Activated naive CD4-positive, alpha-beta T cell treated with anti-CD3 and anti-CD28 coated beads for 36 hours (primary cell): ENCODE results near the gene PDLIM5. TPM values are rescaled to one million over a fixed set of nuclear protein-coding genes. Genes with fewer than 3 reads are reported as not detected.

Source experiments
- CTCF ChIA-PET: fragments of 350-600 bp; sonication (Branson Sonifier 250); formaldehyde crosslinking; loops from one replicate; lab custom pipeline; 2021; ENCODE audit warnings: antibody characterized with exemption; lab: Charles Lee
- DNase-seq: peaks from one replicate; pipeline ENCODE4 v3.0.0-alpha.2; 2020
- H3K27ac Mint-ChIP-seq: one replicate; pipeline ENCODE4 v1.8.0; 2021; ENCODE audit warnings: mild to moderate bottlenecking, mixed read lengths
- H3K27me3 Mint-ChIP-seq: one replicate; pipeline ENCODE4 v1.8.0; 2021; ENCODE audit warnings: low read depth, mixed read lengths
- H3K36me3 Mint-ChIP-seq: one replicate; pipeline ENCODE4 v1.8.0; 2021; ENCODE audit warnings: low read depth, mixed read lengths
- H3K4me1 Mint-ChIP-seq: one replicate; pipeline ENCODE4 v1.8.0; 2021; ENCODE audit warnings: low read depth, mixed read lengths
- H3K4me3 Mint-ChIP-seq: one replicate; pipeline ENCODE4 v1.8.0; 2021; ENCODE audit warnings: mild to moderate bottlenecking, moderate library complexity, mixed read lengths
- H3K9me3 Mint-ChIP-seq: one replicate; pipeline ENCODE4 v1.8.0; 2021; ENCODE audit warnings: mixed read lengths
- intact Hi-C: fragments of 100-400 bp; cut with micrococcal nuclease; formaldehyde crosslinking; loops from one replicate; pipeline ENCODE4 v1.15.1; 2023
- total RNA-seq, 2 experiments: library from RNA; stranded (reverse); gene quantifications; one replicate each; pipeline ENCODE4 v1.2.3, GENCODE V29; 2021

PDLIM5 gene
- total RNA-seq, 2 experiments from 2014 or later, result 19.0 to 22.2 TPM

DNA sequence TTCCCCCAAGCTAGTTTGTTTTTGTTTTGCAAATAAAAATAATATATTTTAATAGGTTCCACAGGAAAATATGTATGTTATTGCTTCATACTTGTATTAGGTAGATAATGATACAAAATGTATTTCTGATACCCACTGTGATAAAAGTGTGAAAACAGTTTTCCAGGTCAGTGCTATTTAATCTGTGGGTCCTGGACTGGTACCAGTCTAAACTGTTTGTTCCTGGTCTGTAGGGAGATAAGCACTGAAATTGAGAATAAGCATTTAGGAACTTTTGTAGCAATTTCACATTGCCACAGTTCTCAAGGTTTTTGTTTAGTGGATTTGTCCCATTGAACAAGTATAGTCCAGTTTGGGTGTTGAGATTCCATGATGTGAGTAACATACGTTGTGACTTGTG lies 110.5 kb downstream of the PDLIM5 start:
- Mint-ChIP-seq H3K4me3 (no peak overlapping the region), H3K4me1 (no peaks in the 10 kb centered on the region), H3K27ac (no peak overlapping the region), H3K9me3 (no peaks in the 10 kb centered on the region), H3K27me3 (no peaks in the 10 kb centered on the region), H3K36me3 (peaks cover 1% of the 10 kb centered on the region)
- DNase-seq, result no peak
- CTCF ChIA-PET, result no interaction called here
- intact Hi-C loops, result no loop called here

DNA sequence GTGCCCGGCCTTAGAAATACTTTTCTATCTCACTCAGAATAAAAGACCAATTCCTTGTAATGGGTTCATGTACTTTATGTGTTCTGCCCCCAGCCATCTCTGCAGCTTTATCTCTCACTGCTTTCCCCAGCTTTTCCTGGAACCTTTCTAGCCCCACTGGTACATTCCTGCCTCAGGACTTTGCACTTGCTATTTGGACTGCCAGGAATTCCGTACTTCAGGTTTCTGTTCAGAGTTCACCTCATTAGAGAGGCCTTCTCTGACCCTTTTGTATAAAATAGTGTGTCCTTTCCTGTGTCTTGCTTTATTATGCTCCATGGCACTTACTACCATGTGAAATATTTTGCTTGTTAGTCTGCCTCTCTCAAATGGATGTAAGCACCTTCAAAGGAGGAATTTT lies 112.5 kb downstream of the PDLIM5 start:
- CTCF ChIA-PET, result no interaction called here
- no peaks in the 10 kb centered on the region for H3K27me3 Mint-ChIP-seq

DNA sequence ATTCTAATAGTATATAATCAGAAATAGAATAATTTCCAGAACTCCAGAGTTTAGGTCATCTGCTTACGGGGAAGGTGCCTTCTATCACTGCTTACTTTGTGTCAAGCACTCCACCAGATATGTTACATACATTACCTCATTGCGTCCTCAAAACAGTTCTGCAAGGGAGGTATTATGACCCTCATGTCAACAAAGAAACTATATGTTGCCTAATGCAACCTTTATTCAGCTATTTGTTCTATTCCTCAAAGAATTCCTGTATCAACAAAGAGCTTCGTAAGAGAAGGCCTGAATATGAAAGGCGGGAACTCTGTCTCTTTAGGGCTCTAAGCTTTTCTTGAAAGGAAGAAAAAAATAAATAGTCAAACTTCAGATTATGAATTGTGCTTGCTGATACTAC lies 114.7 kb downstream of the PDLIM5 start:
- no peaks in the 10 kb centered on the region for H3K36me3 Mint-ChIP-seq
- peaks cover 2% of the 10 kb centered on the region for H3K4me1 Mint-ChIP-seq
- no peaks in the 10 kb centered on the region for H3K27me3 Mint-ChIP-seq
- no peak overlapping the region for H3K4me3 Mint-ChIP-seq
- no peak for DNase-seq
- no peak overlapping the region for H3K27ac Mint-ChIP-seq
- intact Hi-C loops, result no loop called here
- H3K9me3 Mint-ChIP-seq, result no peaks in the 10 kb centered on the region
- CTCF ChIA-PET, result interaction anchor here (0.6 kb wide), 1 partner anchor 15 kb away, joined by 3 read pairs; no protein-coding TSS in a partner anchor

More for the DNA sequence above, 112.5 kb downstream of the PDLIM5 start:
- no peak for DNase-seq
- intact Hi-C loops, result no loop called here
- no peaks in the 10 kb centered on the region for H3K9me3 Mint-ChIP-seq
- H3K4me1 Mint-ChIP-seq, result peaks cover 2% of the 10 kb centered on the region
- H3K27ac Mint-ChIP-seq, result no peak overlapping the region
- H3K4me3 Mint-ChIP-seq, result no peak overlapping the region
- H3K36me3 Mint-ChIP-seq, result no peaks in the 10 kb centered on the region

DNA sequence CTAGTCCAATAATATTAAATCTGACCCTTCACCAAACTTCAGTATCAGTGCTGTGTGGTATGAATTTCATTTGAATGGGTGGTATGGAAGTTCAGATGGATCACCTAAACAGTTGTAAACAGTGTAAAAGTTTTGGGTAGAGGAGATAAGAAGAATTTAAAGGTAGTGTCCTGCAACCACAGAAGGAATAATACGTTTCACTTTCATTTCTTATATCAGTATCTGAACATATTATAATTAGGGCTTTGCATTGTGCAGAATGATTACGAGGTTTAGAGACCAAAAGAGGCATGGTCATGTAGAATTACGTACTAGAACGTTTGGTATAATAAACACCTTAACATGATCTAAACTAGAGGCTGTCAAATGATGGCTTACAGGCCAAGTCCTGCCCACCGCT lies 116.1 kb downstream of the PDLIM5 start:
- Mint-ChIP-seq H3K27me3 (no peaks in the 10 kb centered on the region), H3K36me3 (no peaks in the 10 kb centered on the region), H3K27ac (no peak overlapping the region), H3K4me1 (peaks cover 2% of the 10 kb centered on the region), H3K9me3 (no peaks in the 10 kb centered on the region), H3K4me3 (no peak overlapping the region)
- intact Hi-C loops, result no loop called here
- CTCF ChIA-PET, result no interaction called here
- no peak for DNase-seq

DNA sequence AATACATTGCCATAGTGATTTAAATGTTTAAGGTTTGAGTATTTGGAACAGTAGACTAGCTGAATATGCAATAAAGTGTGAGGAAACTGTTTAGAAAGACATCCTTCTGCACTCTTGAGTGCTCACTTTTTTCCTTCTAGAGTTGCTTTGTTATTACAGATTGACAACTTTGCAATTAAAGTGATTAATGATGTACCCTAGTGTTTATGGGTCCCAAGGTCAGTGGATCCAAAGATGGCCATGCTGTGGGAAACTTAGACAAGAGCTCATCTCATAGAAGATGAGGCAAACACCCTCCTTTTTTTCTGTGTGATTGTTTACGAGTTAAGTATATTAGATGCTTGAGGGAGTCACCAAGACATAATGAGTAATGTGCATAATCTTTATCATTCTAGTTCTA lies 118.8 kb downstream of the PDLIM5 start:
- intact Hi-C loops, result no loop called here
- CTCF ChIA-PET, result no interaction called here
- Mint-ChIP-seq H3K36me3 (no peaks in the 10 kb centered on the region), H3K27me3 (no peaks in the 10 kb centered on the region), H3K4me1 (peaks cover 2% of the 10 kb centered on the region), H3K9me3 (no peaks in the 10 kb centered on the region), H3K4me3 (no peak overlapping the region), H3K27ac (no peak overlapping the region)
- no peak for DNase-seq

DNA sequence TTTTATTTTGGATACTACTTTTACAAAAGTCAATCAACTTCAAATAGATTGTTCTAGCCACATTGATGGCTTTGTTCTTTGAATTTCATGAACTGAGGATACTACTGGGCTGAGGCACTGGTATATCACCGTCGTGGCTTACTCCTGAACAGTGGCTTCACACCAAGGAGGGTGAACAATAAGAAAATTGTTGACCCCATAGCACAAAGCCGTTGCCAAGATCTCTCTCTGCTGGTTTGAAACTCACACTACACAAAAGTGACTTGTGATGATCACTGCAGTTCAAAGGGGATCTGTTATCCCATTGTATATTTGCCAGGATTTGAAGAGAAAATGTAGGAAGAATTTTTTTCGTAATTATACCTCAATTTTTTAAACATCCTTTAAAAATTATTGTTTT lies 119.6 kb downstream of the PDLIM5 start:
- H3K27me3 Mint-ChIP-seq, result no peaks in the 10 kb centered on the region
- CTCF ChIA-PET, result no interaction called here
- H3K4me1 Mint-ChIP-seq, result peaks cover 2% of the 10 kb centered on the region
- intact Hi-C loops, result no loop called here
- no peaks in the 10 kb centered on the region for H3K9me3 Mint-ChIP-seq
- no peak overlapping the region for H3K4me3 Mint-ChIP-seq
- no peaks in the 10 kb centered on the region for H3K36me3 Mint-ChIP-seq
- DNase-seq, result no peak
- H3K27ac Mint-ChIP-seq, result no peak overlapping the region

DNA sequence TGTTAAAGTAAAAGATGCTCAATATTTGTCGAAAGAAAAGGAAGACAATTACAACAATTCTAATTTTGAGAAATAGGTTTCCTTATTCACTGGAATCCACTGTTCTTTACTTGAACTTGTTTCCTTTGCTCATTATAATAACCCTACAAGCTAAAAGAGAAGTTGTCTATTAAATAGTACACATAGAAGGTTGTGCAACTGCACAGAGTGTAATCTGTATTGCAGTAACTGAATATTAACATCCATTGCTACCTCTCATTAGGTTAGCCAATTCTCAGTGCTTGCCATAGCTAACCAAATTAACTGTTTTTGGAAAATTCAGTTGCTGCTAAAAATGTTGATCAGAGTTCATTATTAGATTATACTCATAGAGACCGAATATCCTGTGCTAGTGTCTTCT lies 120.0 kb downstream of the PDLIM5 start:
- H3K9me3 Mint-ChIP-seq, result no peaks in the 10 kb centered on the region
- H3K36me3 Mint-ChIP-seq, result no peaks in the 10 kb centered on the region
- intact Hi-C loops, result no loop called here
- no peak overlapping the region for H3K27ac Mint-ChIP-seq
- DNase-seq, result no peak
- H3K4me1 Mint-ChIP-seq, result peaks cover 2% of the 10 kb centered on the region
- no peak overlapping the region for H3K4me3 Mint-ChIP-seq
- no peaks in the 10 kb centered on the region for H3K27me3 Mint-ChIP-seq
- CTCF ChIA-PET, result no interaction called here

DNA sequence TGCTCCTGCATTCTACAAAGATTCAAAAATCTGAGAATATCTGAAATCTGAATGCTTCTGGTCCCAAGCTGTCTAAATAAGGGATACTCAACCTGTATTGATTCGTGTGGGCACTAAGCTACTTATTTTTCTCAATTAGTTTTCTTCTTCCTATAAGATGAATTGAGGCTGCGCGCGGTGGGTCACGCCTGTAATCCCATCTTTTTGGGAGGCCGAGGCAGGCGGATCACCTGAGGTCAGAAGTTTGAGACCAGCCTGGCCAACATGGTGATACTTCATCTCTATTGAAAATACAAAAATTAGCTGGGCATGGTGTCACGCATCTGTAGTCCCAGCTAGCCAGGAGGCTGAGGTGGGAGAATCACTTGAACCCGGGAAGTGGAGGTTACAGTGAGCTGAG lies 122.3 kb downstream of the PDLIM5 start:
- Mint-ChIP-seq H3K4me1 (no peaks in the 10 kb centered on the region), H3K4me3 (no peak overlapping the region), H3K36me3 (no peaks in the 10 kb centered on the region), H3K9me3 (no peaks in the 10 kb centered on the region), H3K27me3 (no peaks in the 10 kb centered on the region), H3K27ac (no peak overlapping the region)
- intact Hi-C loops, result no loop called here
- CTCF ChIA-PET, result no interaction called here
- DNase-seq, result no peak

DNA sequence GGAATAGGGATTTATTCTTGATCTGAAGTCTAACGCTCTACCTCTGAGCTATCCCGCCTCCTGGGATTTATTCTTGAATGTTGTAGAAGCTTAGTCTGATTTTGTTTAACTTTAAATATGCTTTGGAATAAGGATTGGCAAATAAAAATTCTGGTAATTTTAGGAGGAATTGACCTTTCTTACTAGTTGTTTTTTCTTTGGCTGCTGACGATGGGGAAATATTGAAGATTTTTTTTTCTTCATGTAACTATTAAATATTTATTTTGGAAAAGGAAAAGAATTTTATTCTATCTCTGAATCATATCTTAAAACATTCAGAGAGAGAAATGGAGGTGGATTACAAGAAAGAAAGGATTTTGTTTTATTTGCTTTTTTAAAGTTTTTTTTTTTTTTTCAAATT lies 122.9 kb downstream of the PDLIM5 start:
- Mint-ChIP-seq H3K36me3 (no peaks in the 10 kb centered on the region), H3K27me3 (no peaks in the 10 kb centered on the region), H3K27ac (no peak overlapping the region), H3K4me1 (no peaks in the 10 kb centered on the region), H3K4me3 (no peak overlapping the region), H3K9me3 (no peaks in the 10 kb centered on the region)
- intact Hi-C loops, result no loop called here
- no peak for DNase-seq
- CTCF ChIA-PET, result no interaction called here

DNA sequence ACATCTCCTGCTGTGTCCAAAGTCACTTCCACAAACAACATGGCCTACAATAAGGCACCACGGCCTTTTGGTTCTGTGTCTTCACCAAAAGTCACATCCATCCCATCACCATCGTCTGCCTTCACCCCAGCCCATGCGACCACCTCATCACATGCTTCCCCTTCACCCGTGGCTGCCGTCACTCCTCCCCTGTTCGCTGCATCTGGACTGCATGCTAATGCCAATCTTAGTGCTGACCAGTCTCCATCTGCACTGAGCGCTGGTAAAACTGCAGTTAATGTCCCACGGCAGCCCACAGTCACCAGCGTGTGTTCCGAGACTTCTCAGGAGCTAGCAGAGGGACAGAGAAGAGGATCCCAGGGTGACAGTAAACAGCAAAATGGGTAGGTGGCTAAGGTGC lies 123.9 kb downstream of the PDLIM5 start:
- Mint-ChIP-seq H3K9me3 (no peaks in the 10 kb centered on the region), H3K36me3 (no peaks in the 10 kb centered on the region), H3K4me1 (no peaks in the 10 kb centered on the region), H3K27ac (no peak overlapping the region), H3K4me3 (no peak overlapping the region), H3K27me3 (no peaks in the 10 kb centered on the region)
- CTCF ChIA-PET, result no interaction called here
- intact Hi-C loops, result no loop called here
- no peak for DNase-seq

DNA sequence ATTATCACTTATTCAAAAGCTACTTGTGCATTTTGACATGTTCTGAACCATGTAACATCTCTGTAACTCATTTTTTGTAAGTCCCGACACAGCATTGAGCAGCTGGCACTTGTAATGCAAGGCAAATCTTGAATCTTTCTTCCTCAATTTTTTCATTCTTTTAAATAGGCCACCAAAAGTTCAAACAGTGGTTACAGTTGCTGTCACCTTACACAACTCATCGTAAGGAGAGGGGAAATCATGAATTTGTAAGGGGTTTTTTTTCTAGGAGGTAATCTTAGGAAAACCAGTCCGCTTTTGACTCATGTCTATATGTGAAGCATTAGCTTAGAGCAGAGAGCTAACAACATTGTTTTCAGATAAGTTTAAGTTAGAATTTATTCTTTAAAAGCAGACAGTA lies 124.5 kb downstream of the PDLIM5 start:
- H3K4me1 Mint-ChIP-seq, result no peaks in the 10 kb centered on the region
- H3K4me3 Mint-ChIP-seq, result no peak overlapping the region
- H3K36me3 Mint-ChIP-seq, result no peaks in the 10 kb centered on the region
- intact Hi-C loops, result no loop called here
- no peak for DNase-seq
- H3K27ac Mint-ChIP-seq, result no peak overlapping the region
- no peaks in the 10 kb centered on the region for H3K9me3 Mint-ChIP-seq
- no peaks in the 10 kb centered on the region for H3K27me3 Mint-ChIP-seq
- CTCF ChIA-PET, result no interaction called here

DNA sequence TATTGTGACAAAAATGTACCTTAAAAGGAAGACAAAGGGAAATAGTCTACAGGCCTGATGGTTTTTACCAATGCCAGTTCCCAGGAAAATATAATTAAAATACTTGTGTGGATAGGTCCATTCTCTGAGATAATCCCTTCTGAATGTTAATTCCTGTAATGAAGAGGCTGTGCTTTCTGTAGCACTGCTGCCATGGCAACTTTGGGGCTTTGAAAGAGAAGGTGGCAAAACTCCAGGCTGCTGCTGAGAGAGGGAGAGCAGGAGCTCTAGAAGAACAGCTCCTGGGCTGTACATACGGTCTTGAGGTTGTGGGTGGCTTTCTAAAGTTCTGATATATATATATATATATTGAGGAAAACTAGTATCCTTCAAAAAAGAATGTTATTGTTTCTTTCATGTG lies 125.4 kb downstream of the PDLIM5 start:
- no peaks in the 10 kb centered on the region for H3K27me3 Mint-ChIP-seq
- H3K27ac Mint-ChIP-seq, result no peak overlapping the region
- H3K9me3 Mint-ChIP-seq, result no peaks in the 10 kb centered on the region
- intact Hi-C loops, result no loop called here
- H3K36me3 Mint-ChIP-seq, result no peaks in the 10 kb centered on the region
- H3K4me3 Mint-ChIP-seq, result no peak overlapping the region
- no peaks in the 10 kb centered on the region for H3K4me1 Mint-ChIP-seq
- no peak for DNase-seq
- CTCF ChIA-PET, result interaction anchor here (0.5 kb wide), 1 partner anchor 46 kb away, joined by 3 read pairs; no protein-coding TSS in a partner anchor

DNA sequence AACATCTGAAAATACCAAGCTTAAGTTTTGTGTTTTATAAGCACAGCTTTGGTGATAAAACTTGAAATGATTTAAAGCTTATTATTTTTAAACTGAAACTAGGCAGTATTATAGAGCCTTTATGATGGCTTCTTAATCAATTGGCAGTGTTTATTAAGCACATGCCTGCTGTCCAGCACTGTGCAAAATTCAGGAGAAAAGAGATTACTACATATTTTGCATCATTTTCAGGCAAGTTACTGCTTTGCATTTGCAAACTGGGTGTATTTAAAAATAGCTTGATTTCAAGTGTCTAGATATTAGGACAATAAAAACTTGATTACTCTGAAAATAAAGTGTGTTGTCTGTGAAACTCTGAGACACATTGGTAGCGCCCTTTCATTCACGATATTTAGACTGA lies 126.5 kb downstream of the PDLIM5 start:
- H3K9me3 Mint-ChIP-seq, result no peaks in the 10 kb centered on the region
- H3K27ac Mint-ChIP-seq, result no peak overlapping the region
- H3K36me3 Mint-ChIP-seq, result no peaks in the 10 kb centered on the region

DNA sequence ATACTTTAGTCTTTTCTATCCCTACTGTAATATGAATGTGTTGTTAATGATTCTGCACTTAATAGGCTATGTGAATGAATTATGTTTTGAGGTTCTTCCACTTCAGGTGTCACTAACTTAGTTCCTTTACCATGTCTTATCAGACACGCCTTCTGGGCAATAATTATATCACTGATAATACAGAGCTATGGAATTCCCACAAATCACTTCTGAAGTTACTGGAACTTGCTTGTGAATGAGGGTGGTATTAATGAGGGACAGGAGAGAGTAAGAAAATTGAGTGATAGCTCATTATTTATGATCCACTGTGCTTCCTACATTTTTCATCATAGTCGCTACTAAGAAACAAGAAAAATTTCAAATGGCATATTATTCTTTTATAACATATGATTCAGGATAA lies 130.0 kb downstream of the PDLIM5 start:
- intact Hi-C loops, result no loop called here
- Mint-ChIP-seq H3K27ac (no peak overlapping the region), H3K27me3 (no peaks in the 10 kb centered on the region), H3K9me3 (no peaks in the 10 kb centered on the region), H3K36me3 (peaks cover 1% of the 10 kb centered on the region), H3K4me3 (no peak overlapping the region), H3K4me1 (no peaks in the 10 kb centered on the region)
- DNase-seq, result no peak
- CTCF ChIA-PET, result no interaction called here

More for the DNA sequence above, 126.5 kb downstream of the PDLIM5 start:
- Mint-ChIP-seq H3K4me3 (no peak overlapping the region), H3K27me3 (no peaks in the 10 kb centered on the region), H3K4me1 (no peaks in the 10 kb centered on the region)
- DNase-seq, result no peak
- CTCF ChIA-PET, result interaction anchor here (1.4 kb wide), 1 partner anchor 171 kb away, joined by 5 read pairs; no protein-coding TSS in a partner anchor
- intact Hi-C loops, result no loop called here
